Fibroblast of mammary gland (primary cell): ENCODE measurements around the gene NOL4L.

ENCODE experiments used
- DNase-seq: peaks from one replicate; pipeline ENCODE4 v3.0.0-alpha.2; 2010; ENCODE audit warnings: low read depth
- H3K4me3 ChIP-seq: 2 replicates; pipeline ENCODE4 v1.5.1; 2011; ENCODE audit warnings: low read depth, mild to moderate bottlenecking, low read length, moderate library complexity; ENCODE audit not compliant: control insufficient read depth
- TF ChIP-seq, protein P1 (sequence below): conservative IDR thresholded peaks from 2 replicates; pipeline ENCODE4 v1.5.1; 2011; ENCODE audit warnings: low read depth, low read length, inconsistent platforms; ENCODE audit not compliant: control insufficient read depth, insufficient read depth

Gene NOL4L

GRCh38 chr20:32432277-32432676 lies 152.9 kb downstream of the NOL4L start:
- no peak for DNase-seq
- TF ChIP-seq, protein P1, sequence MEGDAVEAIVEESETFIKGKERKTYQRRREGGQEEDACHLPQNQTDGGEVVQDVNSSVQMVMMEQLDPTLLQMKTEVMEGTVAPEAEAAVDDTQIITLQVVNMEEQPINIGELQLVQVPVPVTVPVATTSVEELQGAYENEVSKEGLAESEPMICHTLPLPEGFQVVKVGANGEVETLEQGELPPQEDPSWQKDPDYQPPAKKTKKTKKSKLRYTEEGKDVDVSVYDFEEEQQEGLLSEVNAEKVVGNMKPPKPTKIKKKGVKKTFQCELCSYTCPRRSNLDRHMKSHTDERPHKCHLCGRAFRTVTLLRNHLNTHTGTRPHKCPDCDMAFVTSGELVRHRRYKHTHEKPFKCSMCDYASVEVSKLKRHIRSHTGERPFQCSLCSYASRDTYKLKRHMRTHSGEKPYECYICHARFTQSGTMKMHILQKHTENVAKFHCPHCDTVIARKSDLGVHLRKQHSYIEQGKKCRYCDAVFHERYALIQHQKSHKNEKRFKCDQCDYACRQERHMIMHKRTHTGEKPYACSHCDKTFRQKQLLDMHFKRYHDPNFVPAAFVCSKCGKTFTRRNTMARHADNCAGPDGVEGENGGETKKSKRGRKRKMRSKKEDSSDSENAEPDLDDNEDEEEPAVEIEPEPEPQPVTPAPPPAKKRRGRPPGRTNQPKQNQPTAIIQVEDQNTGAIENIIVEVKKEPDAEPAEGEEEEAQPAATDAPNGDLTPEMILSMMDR = no peak
- H3K4me3 ChIP-seq = no peak overlapping the region

DNA sequence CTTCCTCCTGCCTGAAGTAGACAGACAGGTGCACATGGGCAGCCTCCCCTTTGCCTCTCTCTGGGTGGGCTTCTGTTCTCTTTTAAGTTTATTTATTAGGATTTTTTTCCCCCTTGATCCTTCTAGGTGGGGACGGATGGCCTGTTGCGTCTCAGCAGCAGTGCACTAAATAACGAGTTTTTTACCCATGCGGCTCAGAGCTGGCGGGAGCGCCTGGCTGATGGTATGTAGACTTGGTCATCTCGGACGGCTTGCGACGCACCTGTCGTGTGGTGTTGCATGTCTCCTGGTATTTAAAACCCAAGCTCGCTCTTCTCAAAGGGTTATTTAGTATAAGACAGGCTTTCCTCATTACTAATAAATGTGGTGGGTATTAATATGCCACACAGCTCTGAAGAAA lies 153.7 kb downstream of the NOL4L start:
- TF ChIP-seq, protein P1 = no peak
- no peak overlapping the region for H3K4me3 ChIP-seq
- no peak for DNase-seq

DNA sequence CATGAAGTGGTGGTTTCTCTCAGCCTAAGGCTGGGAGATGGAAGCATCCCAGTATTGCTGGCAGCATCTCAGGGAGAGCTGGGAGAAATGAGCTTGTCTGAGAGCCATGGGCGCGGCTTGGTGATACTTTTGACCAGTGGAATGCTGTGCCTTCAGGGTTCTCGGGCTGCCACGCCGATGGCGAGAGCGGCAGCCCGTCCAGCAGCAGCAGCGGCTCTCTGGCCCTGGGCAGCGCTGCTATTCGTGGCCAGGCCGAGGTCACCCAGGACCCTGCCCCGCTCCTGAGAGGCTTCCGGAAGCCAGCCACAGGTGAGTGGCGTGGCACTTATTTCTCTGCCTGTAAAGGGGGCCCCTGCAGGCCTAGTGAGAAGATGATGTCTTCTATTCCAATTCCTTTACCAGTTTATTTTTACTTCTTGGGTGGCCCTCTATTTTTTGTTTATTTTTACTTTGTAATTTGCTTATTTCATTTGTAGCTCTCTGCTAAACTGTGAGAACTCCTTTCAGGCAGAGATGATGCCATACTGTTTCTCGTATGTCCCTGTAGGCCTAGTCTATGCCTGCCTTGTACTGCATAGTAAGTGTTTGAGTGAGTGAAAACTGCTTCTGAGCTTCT lies 155.3 kb downstream of the NOL4L start:
- no peak overlapping the region for H3K4me3 ChIP-seq

GRCh38 chr20:32429343-32429742 lies 155.8 kb downstream of the NOL4L start:
- H3K4me3 ChIP-seq = no peak overlapping the region

More for the DNA sequence above, 155.3 kb downstream of the NOL4L start:
- no peak for DNase-seq
- TF ChIP-seq, protein P1 = no peak

DNA sequence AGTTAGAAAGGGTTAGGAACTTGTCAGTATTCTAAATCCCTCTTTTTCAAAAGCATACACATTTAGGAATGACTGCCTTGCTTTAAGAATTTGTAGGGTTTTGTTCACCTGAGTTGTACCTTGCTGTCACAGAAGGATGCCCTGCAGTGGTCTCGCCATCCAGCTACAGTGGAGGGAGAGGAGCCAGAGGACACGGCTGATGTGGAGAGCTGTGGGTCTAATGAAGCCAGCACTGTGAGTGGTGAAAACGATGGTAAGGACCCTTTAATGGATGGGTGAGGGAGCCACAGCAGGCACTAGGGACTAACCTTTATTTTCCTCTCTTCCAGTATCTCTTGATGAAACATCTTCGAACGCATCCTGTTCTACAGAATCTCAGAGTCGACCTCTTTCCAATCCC lies 157.1 kb downstream of the NOL4L start:
- no peak overlapping the region for H3K4me3 ChIP-seq
- DNase-seq = no peak
- TF ChIP-seq, protein P1 = no peak

More at GRCh38 chr20:32429343-32429742, 155.8 kb downstream of the NOL4L start:
- TF ChIP-seq, protein P1 = no peak
- DNase-seq = no peak

DNA sequence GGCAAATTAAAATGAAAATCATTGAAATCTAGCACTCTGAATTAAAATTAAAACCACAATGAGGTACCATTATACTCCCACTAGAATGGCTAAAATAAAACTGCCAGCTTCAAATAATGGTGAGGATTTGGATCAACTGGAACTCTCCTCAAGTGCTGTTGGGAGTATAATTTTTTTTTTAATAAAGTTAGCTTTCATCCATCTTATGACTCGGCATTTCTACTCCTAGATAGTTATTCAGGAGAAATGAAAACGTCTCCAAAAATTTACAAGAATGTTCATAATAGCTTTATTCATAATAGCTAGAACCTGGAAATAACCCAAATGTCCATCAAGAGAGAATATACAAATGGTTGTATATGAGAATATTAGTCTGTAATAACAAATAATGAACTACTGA lies 163.8 kb downstream of the NOL4L start:
- TF ChIP-seq, protein P1 = no peak
- no peak overlapping the region for H3K4me3 ChIP-seq
- DNase-seq = no peak

DNA sequence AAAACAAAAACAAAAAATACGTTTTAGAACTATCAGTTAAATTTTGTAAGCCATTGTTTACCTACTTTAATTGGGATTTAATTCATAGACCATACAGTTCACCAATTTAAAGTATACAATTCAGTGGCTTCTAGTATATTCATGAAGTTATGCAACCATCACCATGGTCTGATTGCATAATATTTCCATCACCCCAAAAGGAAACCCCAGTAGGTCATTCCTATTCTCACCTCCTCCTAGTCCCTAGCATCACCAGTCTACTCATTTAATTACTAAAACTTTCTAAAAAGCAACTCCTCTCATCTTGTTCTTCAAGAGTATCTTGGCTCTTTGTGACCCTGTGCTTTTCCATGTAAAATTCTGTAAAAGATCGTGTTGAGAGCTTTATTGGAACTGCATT lies 166.8 kb downstream of the NOL4L start:
- DNase-seq = no peak
- TF ChIP-seq, protein P1 = no peak
- no peak overlapping the region for H3K4me3 ChIP-seq
